Activated CD4-positive, alpha-beta T cell treated with anti-CD3 and anti-CD28 coated beads, Interleukin-2, amount 50 U/mL, for 4 hours (primary cell): ENCODE data around the gene C6orf47.

Experiments used
- DNase-seq, 2 experiments: peaks; one replicate each; pipeline ENCODE4 v3.0.0-alpha.2; 2020

Gene C6orf47

DNA sequence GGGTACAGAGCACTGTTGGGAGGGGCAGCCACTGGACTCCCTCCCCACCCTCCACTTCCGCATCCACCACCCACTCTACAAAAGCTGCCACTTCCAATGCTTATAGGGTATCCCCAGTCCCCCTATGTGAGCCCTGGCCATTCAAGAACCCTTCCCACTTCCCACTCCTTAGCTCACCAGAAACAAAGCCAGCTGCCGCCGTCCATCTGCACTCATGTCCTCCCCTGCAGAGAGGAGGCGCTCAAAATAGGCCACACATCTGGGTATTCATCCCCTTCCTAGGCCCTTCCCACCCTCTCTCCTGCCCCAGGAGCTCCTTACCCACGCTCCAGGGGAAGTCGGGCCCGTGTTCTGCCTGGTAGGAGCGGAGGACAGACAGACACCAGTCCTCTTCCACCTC, 26.7 kb upstream of the C6orf47 start:
- DNase-seq = no peak

DNA sequence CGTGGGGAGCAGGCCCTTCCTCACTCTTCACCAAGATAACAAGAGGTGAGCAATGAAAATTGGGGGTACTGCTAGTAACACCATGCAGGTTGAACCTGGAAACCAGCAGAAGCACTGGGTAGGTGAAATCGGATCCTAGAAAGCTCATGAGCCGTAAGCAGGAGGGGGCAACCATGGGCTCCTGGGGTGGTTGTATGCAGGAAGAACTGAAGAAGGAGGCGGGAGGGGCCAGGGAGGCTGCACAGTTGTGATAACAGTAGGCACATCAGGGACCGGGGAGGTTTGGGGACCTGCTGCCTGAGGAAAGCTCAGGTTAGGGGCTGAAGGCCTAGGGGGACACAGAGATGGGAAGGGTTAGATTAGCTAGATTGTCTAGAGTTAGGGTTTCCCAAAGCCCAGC, 25.9 kb upstream of the C6orf47 start:
- no peak for DNase-seq

DNA sequence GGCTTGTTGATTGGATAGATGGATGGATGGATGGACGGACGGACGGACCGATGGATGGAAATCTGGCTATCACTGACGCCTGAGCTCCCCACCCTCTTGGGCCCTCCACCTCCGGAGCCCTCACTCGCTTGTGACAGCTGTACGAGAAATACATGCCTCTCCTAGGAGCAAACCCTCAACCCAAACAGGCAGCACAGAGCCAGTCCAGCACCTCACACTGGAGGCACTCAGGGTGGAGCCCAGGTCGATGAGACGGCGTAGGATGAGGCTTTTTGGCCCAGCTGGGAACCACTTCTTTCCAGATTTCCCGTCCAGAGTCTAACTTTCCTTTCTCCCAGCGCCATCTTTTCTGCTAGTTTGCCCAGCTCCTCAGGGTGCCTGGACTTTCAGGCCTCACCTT, 23.0 kb upstream of the C6orf47 start:
- DNase-seq = no peak

DNA sequence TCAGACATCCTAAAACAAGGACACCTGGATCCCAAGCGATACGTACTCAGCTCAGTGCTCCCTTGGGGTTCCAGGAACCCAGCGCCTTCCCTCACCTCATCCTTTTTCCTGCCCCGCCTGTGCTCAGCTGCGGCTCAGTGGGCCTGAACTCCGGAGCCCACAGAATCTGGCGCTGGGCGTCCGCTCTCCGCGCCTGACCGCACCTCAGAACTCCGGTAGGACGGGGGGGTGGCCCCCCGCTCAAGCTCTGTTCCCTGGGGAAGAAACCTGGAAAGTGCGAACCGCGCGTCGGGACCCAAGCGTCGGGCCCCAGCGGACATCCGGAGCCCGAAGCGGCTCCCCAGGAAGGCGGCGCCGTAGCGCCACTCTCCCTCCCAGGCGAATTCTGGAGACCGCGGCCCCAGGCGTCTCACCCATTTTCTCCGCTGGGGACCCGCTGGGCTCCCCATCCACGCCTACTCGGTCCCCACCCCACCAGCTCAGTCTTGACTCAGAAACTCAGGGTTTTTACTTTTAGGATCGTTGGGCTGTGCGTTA, 20.6 kb upstream of the C6orf47 start:
- peak; percentile 23 to 32 for DNase-seq

DNA sequence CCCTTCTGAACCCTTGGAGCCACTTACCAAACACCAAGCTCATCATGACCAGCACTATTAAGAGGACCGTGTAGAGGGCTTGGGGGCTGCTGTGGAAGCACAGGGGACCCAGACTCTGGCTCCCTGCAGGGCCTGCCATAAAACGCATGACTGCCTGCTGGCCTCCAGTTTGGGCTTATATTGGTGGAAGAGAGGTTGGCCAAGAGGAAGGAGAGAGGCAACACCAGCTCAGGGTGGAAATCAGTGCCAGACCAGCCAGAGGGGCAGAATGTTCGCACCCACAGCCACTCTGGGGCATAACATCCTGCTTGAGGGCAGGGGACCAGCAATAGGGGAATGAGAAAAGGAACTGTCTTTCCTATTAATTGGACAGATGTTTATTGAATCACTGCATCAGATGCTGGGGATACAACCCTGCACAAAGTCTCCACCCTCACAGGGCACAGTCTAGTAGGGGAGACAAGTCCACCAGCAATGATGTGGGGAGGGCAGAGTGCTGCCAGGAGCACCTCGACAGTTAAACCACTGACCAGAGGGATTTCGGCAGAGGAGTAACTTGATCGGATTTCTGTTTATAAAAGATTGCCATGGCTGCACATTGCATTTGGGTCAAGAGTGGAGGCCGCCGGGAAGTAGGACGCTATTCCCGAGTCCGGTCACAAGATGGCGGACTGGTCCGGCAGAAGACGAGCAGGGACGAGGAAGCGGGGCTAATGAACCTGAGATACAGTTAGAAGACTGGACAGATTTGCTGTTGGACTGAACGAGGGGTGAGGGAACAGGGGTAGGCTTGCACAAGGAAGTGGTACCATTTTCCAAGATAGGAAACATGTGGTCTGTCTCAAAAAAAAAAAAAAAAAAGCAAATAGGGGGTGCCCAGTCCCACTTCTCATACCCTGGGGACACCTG, 19.9 kb upstream of the C6orf47 start, which contains the start of gene LY6G5C:
LY6G5C (minus strand) TSS at position 842 of the 909 bp plus-strand sequence; CDS start at position 148, 694 bp downstream.
- peak; percentile 41 to 53 for DNase-seq

DNA sequence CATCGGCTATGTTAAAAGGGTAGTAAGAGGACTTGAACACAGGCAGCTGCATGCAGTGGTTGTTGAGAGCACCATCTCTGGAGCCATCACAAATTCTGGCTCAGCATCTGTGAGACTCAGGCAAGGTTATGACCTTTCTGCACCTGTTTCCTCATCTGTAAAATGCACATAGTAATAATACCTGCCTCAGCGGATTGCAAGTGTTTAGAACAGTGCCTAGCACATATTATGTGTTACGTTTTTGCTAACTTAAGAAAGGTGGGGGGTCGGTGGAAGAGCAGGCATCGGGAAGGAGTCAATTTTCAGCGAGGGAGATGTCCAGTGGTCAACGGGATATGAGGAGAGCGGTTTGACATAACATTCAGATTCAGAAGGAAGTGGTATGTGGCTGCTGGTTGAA, 17.4 kb upstream of the C6orf47 start:
- DNase-seq = no peak

DNA sequence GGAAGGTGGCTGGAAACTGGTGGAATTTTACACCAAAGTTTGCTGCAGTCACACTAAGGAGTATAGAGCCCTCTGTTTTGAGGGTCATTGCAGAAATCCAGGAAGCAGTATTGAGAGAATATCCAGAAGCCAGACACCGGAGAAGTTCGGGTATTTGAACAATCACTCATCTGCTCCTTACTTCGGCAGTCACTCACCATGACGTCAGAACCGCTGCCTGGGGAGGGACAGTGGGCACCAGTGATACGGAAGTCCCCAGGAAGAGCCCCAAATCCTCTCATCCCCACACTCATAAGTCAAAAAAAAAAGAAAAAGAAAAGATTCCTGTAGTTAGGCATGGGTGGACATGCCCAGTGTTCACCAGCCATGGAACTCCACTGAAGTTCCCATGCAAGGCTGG, 16.3 kb upstream of the C6orf47 start:
- DNase-seq = no peak

DNA sequence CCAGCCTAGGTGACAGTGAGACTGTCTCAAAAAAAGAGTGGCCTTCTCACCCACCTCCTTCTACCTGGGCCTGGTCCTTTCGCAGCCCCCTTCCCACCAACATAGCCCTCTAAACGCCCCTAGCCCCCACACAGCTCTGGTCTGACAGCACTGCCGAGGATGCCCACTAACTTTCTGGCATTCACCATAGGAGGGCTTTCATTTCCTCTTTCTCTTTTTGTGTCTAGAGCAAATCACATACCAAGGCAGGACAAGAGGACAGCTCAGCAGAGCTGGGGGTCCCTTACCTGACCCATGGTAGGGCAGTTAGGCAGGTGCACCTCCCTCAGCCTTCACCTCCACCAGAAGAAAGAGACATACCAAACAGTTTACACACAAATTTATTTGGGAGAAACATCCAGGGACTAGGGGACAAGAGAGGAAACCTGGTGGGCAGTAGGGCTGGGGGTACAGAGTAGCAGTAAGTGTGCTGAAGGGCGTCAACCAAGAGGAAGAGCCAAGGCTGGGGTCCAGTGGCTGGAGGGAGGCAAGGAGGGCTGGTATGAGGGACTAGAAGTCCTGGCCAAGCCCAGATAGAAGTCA, 15.8 kb upstream of the C6orf47 start:
- no peak for DNase-seq

DNA sequence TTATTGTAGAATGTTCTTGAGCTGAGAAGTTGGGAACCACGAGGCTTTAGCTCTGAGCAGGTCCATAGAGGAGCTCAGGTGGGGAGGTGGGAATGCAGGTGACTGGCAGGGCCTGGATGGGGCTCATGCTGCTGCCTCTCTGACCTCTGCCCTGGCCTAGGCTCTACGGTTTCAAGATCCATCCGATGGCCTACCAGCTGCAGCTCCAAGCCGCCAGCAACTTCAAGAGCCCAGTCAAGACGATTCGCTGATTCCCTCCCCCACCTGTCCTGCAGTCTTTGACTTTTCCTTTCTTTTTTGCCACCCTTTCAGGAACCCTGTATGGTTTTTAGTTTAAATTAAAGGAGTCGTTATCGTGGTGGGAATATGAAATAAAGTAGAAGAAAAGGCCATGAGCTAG, 9.1 kb upstream of the C6orf47 start, which contains the start of gene LY6G5B:
LY6G5B (plus strand) TSS at position 301 of the 400 bp plus-strand sequence. CDS start 975 bp downstream, outside the sequence.
- no peak for DNase-seq

DNA sequence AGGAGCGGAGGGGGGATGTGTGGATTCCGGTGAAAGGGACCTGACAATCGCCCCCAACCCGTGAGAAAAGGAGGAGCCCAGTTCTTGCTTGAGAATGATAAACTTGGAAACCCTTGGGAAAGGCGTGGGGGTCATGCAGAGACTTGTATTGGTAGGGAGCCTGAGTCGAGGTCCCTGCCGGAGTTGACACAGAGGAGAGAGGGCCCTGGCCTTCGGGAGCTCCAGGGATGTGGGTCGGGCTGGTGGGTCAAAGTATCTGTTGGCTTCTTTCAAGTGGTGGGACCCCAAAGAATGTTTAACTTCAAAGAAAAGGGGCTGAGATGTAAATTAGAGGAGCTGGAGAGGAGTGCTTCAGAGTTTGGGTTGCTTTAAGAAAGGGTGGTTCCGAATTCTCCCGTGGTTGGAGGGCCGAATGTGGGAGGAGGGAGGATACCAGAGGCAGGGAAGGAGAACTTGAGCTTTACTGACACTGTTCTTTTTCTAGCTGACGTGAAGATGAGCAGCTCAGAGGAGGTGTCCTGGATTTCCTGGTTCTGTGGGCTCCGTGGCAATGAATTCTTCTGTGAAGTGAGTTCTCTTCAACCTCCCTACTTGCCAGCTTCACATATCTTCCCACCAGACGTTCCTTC, 5.9 kb upstream of the C6orf47 start:
- no peak for DNase-seq

DNA sequence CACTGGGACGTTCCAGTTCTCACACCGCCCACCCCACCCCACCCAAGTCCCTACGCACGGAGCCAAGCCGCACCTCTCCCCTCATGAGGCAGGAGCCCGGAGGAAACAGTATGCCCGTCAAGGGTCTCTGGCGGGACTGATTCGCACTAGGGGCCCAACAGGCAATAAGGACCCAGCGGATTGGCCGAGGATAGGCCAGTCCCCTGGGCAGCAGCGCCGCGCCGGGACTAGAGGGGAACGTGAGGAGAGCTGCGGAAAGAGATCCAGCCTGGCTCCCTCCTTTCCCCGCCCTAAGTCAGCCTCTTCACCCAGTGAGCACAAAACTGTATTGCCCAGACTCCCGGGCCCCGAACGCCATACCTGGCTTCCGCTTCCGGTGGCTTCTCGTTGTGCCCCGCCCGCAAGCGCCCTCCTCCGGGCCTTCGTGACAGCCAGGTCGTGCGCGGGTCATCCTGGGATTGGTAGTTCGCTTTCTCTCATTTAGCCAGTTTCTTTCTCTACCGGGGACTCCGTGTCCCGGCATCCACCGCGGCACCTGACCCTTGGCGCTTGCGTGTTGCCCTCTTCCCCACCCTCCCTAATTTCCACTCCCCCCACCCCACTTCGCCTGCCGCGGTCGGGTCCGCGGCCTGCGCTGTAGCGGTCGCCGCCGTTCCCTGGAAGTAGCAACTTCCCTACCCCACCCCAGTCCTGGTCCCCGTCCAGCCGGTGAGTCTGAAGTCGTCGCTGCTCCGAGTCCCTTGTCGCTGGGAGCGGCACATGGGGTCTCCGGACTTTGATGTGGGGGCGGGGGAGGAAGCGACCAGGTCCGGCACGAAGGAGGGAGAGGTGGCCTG, 5.1 kb upstream of the C6orf47 start, which contains the start of gene CSNK2B:
CSNK2B (plus strand) TSS at position 580 of the 836 bp plus-strand sequence. CDS start 752 bp downstream, outside the sequence.
- peak; percentile 98 for DNase-seq

DNA sequence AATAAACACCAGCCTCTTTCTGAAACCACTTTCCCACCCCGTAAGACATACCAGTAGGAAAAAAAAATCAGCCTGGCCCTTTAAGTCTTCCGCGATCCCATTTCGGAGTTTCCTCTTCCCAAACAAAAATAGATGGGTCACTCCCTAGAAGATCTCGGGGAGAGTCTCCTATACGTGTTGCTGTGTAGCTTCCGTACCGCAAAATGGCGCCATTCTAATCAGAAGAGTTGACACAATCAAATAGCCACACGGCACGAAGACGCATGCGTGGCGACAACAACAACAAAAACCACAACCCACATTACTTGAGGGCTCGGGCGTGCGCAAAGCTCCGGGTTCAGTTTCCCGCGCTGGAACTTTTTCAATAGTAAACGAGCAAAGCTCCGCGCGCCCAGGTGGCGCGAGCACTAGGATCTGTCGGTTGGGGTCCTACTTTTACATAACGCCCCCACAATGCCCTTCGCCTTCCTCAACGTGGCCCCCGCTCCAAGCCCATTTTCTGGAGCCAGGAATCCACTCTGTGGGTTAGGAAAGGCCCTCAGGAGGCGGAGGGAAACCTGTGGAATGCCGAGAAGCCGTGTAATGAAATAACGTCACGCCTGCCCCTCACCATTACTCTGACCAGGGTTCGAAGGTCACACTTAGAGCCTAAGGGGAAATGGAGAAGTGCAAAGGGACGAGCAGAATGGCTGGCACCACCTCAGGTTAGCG, 4.4 kb upstream of the C6orf47 start, which contains the start of gene GPANK1:
GPANK1 (minus strand) TSS at position 208 of the 711 bp plus-strand sequence. CDS start 519 bp downstream, outside the sequence.
- peak; percentile 85 for DNase-seq

DNA sequence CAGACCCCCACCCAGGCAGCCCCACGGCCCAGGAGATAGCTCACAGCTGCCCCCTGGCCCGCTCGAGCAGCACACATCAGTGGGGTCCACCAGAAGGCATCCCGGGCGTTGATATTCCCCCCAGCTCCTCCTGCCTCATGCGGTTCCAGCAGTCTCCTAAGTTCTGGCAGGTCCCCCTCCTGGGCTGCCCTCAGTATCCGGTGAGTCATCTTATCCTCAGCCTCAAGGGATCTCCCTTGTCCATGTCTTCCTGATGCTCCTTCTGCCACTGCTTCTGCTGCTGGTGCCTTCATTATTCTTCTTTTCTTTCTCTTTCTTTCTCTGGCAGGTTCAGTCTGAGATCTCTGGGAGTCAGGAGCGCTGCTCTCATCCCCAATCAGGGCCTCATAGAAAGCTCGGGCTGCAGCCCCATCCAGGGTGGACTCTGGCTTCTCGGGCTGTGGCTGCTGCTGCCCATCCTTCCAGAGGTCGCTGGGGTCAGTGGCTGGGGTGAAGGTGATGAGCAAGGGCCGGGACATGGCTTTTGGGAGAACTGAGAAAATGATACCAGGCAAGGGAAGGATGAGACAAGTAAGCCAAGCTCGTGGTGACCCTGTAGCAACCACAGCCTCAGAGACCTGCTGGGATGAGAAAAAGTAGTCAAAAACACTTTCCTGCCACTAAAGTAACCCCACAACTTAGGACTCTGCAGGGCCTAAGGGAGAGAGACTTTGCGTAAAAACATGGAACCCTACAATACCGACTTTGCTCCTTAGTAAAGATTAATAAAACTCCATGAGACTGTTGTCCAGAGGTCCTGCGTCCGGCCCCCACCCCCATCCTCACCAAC, 3.6 kb upstream of the C6orf47 start:
- DNase-seq = no peak

DNA sequence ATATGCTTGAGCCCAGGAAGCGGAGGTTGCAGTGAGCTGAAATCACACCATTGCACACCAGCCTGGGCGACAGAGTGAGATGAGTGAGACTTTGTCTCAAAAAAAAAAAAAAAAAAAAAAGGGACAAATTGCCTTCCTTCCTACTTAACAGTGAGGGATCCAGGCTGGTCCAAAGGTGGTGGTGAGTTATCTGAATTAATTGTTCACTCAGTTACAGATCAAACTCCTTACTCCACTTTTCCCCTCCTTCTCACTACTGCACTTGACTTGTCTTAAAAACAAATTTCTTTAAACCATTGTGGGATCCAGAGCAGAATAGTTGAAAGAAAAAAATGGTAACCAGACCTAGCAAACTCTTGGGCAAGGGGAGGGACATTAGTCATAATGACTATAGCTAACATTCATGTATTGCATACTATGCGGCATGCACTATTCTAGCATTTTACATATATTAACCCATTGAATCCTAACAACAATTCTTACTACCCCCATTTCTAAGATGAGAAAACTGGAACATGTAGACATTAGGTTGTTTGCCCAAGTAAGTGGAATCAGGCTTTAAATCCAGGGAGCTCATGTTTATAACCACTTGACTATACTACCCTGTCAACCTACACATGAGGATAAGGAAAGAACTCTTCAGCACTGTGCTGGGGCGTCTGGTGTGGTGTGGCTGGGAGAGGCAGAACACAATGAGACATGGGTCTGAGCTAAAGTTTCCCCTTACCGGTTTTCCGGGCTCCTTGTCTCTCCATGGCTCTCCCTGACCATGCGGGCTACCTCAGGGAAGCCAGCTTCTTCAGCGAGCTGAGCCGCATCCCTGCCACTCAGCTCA, 2.8 kb upstream of the C6orf47 start:
- DNase-seq = no peak

DNA sequence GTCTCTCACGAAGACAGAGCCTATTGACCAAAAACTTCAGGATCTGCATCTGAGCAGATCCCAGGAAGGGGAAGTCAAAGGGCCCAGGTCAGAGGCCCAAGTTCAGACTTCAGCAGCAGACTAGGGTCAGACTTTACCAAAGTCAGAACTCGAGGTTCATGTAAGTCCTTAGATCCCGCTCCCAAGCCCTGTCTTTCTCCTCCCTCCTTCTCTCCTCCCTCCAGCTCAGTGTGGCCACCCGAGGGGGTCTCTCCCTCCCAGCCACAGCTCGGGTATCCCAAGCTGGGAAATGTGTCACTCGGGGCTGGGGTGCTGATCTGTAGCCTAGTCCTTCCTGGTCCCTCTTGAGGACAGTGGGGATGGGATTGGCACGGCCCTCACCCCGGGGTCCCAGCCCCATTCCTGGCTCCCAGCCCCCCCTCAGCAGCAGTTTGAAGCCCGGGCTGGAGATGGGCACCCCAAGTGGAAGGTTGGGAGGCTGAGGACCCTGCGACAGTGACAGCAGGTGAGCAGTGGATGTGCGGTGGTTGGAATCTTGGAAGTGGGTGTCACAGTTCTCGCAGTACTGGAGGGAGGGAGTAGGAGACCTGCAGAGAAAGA, 1.6 kb upstream of the C6orf47 start:
- DNase-seq = no peak

DNA sequence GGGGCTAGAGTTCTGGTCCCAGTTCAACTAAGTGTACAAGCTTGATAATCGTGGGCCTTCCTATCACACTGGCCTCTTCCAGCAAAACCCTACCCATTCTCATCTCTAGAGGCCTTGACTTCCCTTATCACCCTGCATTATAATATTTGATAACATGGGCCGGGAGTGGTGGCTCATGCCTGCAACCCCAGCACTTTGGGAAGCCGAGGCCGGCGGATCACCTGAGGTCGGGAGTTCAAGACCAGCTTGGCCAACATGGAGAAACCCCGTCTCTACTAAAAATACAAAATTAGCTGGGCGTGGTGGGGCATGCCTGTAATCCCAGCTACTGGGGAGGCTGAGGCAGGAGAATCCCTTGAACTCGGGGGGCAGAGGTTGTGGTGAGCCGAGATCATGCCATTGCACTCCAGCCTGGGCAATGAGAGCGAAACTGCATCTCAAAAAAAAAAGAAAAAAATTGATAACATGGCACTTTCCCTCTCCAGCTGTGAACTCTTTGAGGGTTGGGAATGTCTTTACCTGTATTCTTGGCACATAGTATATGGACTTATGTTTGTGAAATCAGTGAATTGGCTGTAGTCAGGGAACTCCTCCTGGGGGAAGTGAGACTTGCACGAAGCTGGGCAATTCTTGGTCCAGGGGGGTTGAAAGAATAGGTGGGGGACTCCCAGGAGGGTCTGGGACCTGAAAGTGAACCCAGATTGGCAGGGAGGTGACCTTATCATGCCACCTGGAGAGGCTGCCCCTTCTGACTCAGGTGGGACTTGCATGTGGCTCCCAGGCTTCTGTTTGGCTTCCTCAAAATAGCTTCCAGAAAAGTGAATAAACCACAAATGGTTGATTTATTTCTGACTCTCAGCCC, 915 bp upstream of the C6orf47 start:
- no peak for DNase-seq

DNA sequence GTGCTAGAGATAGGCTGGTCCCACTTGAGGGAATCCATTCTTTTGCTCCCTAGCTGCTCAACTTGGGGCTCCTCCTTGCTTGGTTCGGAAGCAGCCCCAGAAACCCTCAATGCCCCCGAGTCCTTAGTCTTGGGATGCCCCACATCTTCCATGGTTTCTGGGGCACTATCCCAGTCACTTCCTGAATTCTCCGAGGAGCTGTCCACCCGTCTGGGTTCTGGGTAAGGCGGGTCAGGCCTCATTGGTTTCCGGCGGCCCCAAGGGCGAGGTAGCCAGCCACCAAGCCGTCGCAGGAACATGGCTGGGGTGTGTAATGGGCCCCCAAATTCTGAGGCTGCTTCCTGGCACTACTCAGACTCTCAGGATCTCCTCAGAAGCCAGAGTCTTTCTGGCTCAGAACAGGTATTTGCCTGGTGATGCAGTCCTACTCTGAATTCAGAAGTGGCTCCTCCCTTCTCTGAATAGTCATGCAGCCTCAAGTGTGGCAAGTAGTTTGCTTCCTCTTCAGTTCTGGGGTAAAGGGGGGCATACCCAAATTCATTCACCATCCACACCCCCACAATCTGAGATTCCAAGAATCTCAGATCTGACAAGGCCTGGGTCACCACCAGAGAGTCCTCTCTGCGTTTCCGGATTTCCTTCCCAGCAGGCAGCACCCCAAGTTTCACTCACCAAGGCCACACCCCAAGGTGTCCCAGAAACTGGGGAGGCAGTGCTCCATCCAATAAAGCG, 763 bp downstream of the C6orf47 start:
- no peak for DNase-seq
